Measurements from ENCODE around the gene COL19A1.

- TF ChIP-seq SUZ12 (IDR thresholded peaks at IDR 0.05; ENCODE audit: extremely low read depth, insufficient read depth, insufficient read length) (no peak), ZNF274 (IDR thresholded peaks at IDR 0.05; ENCODE audit: low read depth, low read length) (no peak), YY1 (IDR thresholded peaks at IDR 0.05; ENCODE audit: insufficient read depth, insufficient read length) (no peak)
Measured at GRCh38 chr6:70129341-70129740, 263.0 kb downstream of the COL19A1 start.

Data from NT2/D1 (cell line).